Fibroblast of pulmonary artery (primary cell): Measurements from ENCODE around the gene MC3R.

ENCODE experiments used
- DNase-seq: peaks from one replicate; pipeline ENCODE4 v3.0.0-alpha.2; 2010; ENCODE audit warnings: low read depth
- H3K4me3 ChIP-seq: replicated peaks from 2 replicates; pipeline ENCODE4 v1.5.1; 2011; ENCODE audit warnings: low read depth, mild to moderate bottlenecking, control low read depth, low read length, moderate library complexity
- CTCF ChIP-seq: IDR thresholded peaks from 2 replicates; pipeline ENCODE4 v1.5.1; 2011; ENCODE audit warnings: mild to moderate bottlenecking, control low read depth, low read length, inconsistent platforms; ENCODE audit errors: missing control alignments

The MC3R gene

GRCh38 chr20:56273491-56273890 is 25.0 kb downstream of the MC3R start:
- no peak overlapping the region for H3K4me3 ChIP-seq
- no peak for TF ChIP-seq CTCF
- DNase-seq: no peak

- no peak for TF ChIP-seq CTCF
- no peak for DNase-seq
- no peak overlapping the region for H3K4me3 ChIP-seq
These were observed 25.6 kb downstream of the MC3R start for GRCh38 chr20:56274156-56274555.

GRCh38 chr20:56278196-56278595 is 29.7 kb downstream of the MC3R start:
- no peak for DNase-seq
- no peak for TF ChIP-seq CTCF
- no peak overlapping the region for H3K4me3 ChIP-seq

GRCh38 chr20:56285496-56285895 is 37.0 kb downstream of the MC3R start:
- H3K4me3 ChIP-seq: no peak overlapping the region
- TF ChIP-seq CTCF: no peak
- DNase-seq: no peak

- no peak for TF ChIP-seq CTCF
- H3K4me3 ChIP-seq: no peak overlapping the region
- DNase-seq: no peak
These were observed 41.1 kb downstream of the MC3R start for GRCh38 chr20:56289652-56290051.

- TF ChIP-seq CTCF: no peak
- H3K4me3 ChIP-seq: no peak overlapping the region
- no peak for DNase-seq
These were observed 50.8 kb downstream of the MC3R start for GRCh38 chr20:56299362-56299761.
